NOMO-1 treated with dmso at 0.1 percent for 144 hours (cell line): ENCODE measurements around the gene CLCN4.

Experiments used
- DNase-seq: peaks from one replicate; lab custom pipeline; 2025; ENCODE audit not compliant: unreplicated experiment; lab: John Stamatoyannopoulos, UW

The CLCN4 gene

GRCh38 chrX:10156199-10157031 is at the start of gene CLCN4:
TSS of gene CLCN4 (plus strand) at chrX:10156975. CDS start at chrX:10185033, 28,058 bp downstream.
- DNase-seq = peak; percentile 82

GRCh38 chrX:10107483-10107882 is 49.3 kb upstream of the CLCN4 start:
- no peak for DNase-seq

DNA sequence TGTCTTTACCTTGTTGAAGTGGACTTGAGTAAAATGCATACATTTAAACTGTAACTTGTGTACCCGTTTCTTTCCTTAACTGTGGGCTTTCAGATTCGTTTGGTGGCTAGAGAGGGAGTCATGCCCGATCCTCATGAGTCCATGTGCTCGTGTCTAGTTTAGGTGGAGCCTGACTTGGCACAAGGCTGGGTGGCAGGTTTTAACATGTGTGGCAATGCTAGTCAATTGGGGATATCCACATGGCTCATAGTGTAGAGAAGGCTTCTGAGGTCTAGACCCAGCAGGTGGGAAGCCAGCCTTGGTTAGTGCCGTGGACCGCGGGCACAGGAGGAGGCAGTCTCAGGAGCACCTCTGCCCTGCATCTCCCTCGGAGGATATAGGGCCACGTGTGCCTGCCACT is 48.5 kb upstream of the CLCN4 start:
- DNase-seq = no peak

GRCh38 chrX:10109695-10110094 is 47.1 kb upstream of the CLCN4 start:
- DNase-seq = no peak

DNA sequence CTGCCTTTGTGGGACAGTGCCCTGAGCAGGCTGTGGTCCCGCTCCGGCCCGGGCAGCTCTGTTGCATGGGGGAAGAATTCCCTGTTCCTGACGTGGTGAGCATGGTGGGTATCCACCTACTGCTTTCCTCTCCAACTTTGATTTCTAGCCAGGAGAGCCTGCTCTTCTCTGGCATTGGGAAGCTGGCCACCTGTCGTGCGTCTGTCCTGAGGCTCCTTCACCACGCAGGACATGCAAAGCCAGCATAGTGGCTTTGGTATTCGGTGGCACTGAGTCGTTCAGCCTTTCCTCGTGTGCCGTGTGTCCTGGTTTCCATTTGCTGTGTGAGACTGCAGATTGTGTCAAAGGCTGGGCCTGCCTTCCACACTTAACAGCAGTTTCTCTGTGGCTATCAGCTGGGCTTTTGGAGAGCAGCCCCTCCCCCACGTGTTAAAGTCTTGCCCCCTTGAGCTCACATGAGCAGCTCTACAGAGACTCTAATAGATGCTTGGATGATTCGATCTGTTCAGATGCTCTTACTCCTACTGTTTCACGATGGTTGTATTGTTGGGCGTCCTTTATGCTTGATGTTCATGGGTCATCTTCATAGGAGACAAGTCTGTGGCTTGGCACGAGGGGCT is 46.3 kb upstream of the CLCN4 start:
- DNase-seq = no peak

- no peak for DNase-seq
Observed at GRCh38 chrX:10110984-10111363, 45.8 kb upstream of the CLCN4 start.

DNA sequence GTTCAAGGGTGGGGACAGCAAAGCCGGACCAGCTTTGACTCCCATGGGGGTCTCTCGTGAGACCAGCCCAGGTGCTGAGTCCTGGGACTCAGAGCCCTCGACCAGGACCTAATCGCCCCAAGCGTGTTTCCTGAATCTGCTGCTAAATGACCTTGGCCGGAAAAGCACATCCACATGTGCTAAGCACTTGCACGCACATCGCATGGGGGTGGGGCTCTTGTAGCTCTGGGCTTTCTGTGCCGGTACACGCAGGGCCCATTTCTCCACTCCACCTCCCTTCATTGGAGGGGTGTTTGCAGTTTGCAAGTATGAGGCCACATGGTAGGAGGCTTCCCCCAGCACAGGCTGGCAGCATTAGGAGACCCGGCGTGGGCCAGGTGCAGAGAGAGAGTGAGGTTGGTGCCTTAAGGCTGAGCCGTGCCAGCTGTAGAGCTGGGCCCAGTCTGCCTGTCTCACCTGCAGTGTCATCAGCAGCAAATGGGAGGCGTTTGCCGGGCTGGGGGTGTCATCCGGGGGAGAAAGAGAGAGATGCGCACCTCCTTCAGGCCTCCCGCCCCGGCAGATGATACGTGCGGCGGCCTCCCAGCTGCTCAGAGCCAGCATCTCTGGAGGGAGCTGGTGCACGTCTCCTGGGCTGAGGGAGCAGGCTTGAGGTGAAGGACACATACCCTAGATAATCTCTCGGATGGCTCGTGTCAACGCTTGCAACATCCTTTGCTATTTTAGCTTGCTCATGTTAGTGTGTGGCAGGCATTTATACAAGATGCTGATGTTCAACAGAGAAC is 45.2 kb upstream of the CLCN4 start:
- no peak for DNase-seq

DNA sequence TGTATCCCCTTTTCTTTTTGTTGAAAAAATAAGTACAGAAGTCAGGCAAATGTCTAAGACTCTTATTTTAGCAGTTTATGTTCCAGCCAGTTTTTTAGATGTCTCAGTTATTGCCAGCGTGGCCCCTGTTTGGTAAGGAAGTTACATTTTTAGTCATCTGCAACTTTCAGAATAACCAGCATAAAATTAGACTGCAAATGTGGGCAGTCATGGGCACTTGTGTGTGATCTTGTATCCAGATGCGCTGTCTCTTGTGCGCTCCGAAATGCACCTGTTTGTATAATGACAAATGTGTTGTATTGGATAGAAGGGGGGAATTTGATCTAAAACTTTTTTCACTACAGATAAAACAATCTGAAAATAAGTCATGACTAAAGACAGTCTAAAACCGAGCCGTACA is 44.3 kb upstream of the CLCN4 start:
- no peak for DNase-seq

- no peak for DNase-seq
Observed at GRCh38 chrX:10115082-10115481, 41.7 kb upstream of the CLCN4 start.

DNA sequence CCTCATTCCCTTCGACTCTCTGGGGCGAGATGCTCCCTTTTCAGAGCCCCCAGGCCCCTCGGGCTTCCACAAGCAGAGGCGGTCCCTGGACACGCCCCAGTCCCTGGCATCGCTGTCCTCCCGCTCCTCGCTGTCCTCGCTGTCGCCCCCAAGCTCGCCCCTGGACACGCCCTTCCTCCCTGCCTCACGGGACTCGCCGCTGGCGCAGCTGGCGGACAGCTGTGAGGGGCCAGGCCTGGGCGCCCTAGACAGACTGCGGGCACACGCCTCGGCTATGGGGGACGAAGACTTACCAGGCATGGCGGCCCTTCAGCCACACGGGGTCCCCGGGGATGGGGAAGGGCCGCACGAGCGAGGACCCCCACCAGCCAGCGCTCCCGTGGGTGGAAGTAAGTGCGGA is 39.5 kb upstream of the CLCN4 start:
- no peak for DNase-seq

DNA sequence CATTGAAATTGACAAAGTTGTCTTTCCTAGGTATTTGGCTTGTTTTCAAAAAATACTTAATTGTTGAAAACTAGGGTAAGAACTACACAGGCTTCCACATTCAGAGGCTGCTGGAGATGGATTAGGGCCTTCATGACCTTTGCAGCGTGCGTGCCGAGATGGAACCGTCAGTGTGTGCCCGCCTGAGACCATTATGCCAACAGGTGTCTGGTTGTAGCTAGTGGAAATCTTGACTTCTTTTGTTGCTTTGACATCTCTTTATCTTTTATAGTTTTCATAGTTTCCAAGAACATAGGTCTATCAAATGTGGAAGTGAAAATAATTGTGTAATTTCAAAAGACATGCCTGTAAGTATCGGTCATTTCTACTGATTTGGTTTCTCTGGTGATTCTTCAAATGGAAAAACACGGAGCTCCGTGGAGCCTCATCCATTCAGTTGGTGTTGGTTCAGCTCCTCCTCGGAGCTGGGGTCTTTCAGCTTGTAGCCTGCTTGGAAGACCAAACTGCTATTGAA is 38.9 kb upstream of the CLCN4 start:
- DNase-seq = peak; percentile 4

DNA sequence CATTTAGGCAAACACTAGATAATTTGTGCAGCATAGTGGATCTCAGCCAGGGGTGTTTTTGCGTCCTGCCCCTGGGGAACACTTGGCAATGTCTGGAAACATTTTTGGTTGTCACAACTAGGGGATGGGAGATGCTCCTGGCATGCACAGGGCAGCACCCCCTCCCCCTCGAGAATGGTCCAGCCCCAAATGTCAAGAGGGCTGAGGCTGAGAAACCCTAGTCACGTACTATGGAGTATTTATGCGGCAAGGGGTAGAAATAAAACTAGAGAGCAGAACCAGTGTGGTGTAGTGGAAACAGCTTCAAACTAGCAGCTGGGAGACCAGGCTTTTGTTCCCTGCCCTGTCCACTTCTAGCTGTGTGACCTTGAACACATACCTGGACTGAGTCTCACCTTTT is 38.2 kb upstream of the CLCN4 start:
- DNase-seq = no peak

GRCh38 chrX:10119399-10119990 is 37.3 kb upstream of the CLCN4 start:
- peak; percentile 29 for DNase-seq

- no peak for DNase-seq
Observed at GRCh38 chrX:10120331-10120730, 36.4 kb upstream of the CLCN4 start.

GRCh38 chrX:10120828-10121227 is 35.9 kb upstream of the CLCN4 start:
- DNase-seq = peak; percentile 5

DNA sequence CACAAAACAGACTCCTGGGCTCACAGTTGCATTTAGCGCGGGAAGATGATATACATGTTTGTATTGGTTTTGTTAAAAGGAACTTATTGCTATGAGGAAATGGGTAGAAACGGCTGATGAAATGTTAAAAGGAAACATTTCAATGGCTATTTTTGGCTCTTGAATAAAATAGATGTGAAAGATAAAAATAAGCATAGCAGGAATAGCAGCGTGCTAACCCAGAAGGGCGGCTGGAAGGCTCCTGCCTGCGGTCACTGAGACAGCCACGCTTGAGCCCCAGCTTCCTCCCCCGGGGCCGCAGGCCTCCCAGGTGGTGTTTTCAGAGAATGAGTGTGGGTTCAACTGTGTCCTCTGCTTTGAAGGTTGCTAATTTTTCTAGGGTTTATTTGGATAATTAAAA is 35.0 kb upstream of the CLCN4 start:
- peak; percentile 74 for DNase-seq

- no peak for DNase-seq
Observed at GRCh38 chrX:10124506-10125247, 32.1 kb upstream of the CLCN4 start.

DNA sequence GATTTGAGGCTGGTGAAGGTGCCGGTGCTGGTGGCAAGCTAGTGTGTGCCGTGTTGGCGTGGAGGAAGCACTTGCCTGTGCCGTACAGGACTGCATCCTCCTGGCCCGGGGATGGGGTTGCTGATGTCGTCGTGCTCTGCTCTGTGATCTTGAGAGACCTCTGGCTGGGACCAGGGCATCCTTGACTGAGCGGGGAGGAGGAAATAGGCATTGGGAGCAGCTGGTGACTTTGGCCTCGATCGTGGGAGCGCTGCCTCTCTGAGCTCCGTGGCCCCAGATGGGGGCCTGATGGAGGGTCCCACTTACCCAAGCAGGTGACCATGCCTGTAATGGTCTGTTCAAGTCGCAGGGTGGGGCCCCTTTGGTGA is 31.5 kb upstream of the CLCN4 start:
- no peak for DNase-seq

DNA sequence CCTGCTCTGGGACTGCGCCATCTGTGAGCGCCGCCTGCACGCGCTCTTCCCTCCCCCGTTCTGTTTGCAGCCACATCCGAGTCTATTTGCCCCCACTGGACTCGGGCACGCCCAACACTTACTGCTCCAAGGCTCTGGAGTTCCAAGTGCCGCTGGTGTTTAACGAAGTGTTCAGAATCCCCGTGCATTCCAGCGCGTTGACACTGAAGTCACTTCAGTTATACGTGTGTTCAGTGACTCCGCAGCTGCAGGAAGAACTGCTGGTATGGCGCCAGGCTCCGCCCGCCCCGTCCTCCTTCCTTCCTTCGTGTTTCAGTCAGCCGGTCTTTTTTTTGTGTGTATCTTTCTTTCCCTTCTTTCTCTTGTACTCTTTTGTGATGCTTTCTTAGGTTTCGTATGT is 30.7 kb upstream of the CLCN4 start:
- DNase-seq = no peak

GRCh38 chrX:10126834-10127233 is 29.9 kb upstream of the CLCN4 start:
- DNase-seq = no peak

DNA sequence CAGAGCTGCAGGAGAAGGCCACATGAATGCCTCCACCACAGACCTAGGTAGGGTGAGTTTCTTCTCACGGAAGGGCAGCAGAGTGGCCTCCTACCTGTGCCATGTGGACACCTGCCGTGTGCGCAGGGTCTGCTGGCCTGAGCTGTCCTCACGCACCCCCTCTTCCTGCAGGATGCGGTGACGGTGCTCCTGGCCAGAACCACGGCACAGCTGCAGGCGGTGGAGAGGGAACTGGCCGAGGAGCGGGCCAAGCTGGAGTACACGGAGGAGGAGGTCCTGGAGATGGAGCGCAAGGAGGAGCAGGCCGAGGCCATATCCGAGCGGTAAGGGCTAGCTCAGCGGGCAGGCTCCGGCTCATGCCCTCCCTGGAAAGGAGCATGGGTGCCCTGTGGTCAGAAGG is 28.4 kb upstream of the CLCN4 start:
- no peak for DNase-seq
